VCaP (cell line): ENCODE data around the gene IFT57.

ENCODE experiments used
- H3K27ac ChIP-seq: fragments of 450-650 bp; 2 replicates; pipeline ENCODE4 v1.5.1; 2017
- CTCF ChIP-seq: fragments of 450-650 bp; conservative IDR thresholded peaks from 2 replicates; pipeline ENCODE4 v1.5.1; 2017; ENCODE audit warnings: mild to moderate bottlenecking, moderate library complexity

Gene IFT57

GRCh38 chr3:108125550-108126071 is 96.6 kb downstream of the IFT57 start:
- H3K27ac ChIP-seq, result no peak overlapping the region
- no peak for TF ChIP-seq CTCF

- no peak overlapping the region for H3K27ac ChIP-seq
- TF ChIP-seq CTCF, result no peak
Measured at GRCh38 chr3:108125153-108125543, 97.1 kb downstream of the IFT57 start.

- no peak overlapping the region for H3K27ac ChIP-seq
- TF ChIP-seq CTCF, result no peak
Measured at GRCh38 chr3:108124337-108125152, 97.7 kb downstream of the IFT57 start.

GRCh38 chr3:108123326-108123725 is 98.9 kb downstream of the IFT57 start:
- no peak for TF ChIP-seq CTCF
- H3K27ac ChIP-seq, result no peak overlapping the region

- no peak overlapping the region for H3K27ac ChIP-seq
- TF ChIP-seq CTCF, result no peak
Measured at GRCh38 chr3:108122276-108122675, 99.9 kb downstream of the IFT57 start.

- no peak for TF ChIP-seq CTCF
- no peak overlapping the region for H3K27ac ChIP-seq
Measured at GRCh38 chr3:108119398-108120104, 102.7 kb downstream of the IFT57 start.

- no peak overlapping the region for H3K27ac ChIP-seq
- TF ChIP-seq CTCF, result no peak
Measured at GRCh38 chr3:108118038-108118768, 104.0 kb downstream of the IFT57 start.
